UCSD-AML1 (cell line): Measurements from ENCODE around the gene ATP5F1C.
A peak's percentile ranks its signal among the peaks of the same experiment; 100 is the strongest.
"Not testable (repeated sequence)": the region's sequence is repeated elsewhere in the genome, so short reads cannot be mapped to it uniquely, and the experiment has no call there.

ENCODE experiments used
- DNase-seq: peaks from one replicate; lab custom pipeline; 2025; ENCODE audit not compliant: unreplicated experiment; lab: John Stamatoyannopoulos, UW

Gene ATP5F1C

DNA sequence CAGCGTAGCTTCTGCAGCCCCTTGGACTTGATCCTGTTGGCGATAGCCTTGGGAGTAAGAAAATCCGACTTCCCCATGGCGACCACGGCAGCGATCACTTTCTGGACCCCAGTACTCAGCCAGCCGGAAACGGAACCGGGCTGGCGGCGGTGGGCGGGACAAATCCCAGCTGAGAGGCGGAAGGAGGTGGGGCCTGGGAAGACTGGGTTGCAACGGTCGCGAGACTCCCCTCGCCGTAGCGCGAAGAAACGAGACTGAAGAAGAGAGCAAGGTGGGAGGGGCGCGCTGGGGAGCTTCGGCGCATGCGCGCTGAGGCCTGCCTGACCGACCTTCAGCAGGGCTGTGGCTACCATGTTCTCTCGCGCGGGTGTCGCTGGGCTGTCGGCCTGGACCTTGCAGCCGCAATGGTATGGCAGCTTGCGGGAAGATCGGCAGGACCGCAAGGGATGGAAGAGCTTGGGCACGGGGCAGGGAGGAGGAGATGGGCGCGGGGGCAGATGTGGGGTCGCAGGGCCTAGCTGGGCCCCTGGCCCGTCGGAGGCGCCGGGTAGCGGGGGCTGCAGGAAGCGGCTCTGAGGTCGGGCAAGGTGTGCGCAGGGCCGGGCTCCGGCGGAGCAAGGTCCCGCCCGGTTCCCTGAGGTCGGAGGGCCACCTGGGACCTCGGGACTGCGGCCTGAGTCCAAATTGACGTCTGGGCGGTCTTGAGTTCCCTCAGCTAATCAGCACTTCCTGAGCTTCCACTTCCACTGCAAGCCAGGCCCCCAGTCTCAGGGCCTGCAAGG is at the start of gene ATP5F1C, which contains the start of gene KIN:
Gene ATP5F1C, plus strand, starts transcription at position 321 of the 782 bp plus-strand sequence. Its CDS starts 31 bp downstream, at position 352.
Gene KIN, minus strand, starts transcription at position 137 of the 782 bp plus-strand sequence. Its CDS starts 60 bp downstream, at position 77.
- peak; percentile 98 for DNase-seq

GRCh38 chr10:7738536-7739407 is 49.2 kb upstream of the ATP5F1C start:
- DNase-seq, result no peak

DNA sequence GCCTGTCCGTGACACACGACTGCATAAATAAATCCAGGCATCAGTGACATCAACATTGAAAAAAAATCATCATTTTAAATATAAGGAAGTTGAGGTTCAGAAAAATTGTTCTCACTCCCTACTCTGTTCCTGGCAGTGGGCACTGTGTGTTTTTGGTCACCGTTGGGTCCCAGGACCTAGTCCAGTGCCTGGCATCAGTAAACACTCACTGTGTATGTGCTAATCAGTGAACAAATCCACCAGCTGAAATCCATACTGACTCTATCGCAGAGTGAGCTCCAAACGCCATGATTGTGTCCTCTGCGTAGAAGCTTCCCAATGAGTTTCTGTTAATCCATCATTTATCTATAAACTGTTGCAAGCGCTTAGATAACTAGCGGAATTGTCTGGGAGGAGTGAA is 43.7 kb upstream of the ATP5F1C start:
- DNase-seq, result no peak

GRCh38 chr10:7748637-7749036 is 39.3 kb upstream of the ATP5F1C start:
- not testable (repeated sequence) for DNase-seq

DNA sequence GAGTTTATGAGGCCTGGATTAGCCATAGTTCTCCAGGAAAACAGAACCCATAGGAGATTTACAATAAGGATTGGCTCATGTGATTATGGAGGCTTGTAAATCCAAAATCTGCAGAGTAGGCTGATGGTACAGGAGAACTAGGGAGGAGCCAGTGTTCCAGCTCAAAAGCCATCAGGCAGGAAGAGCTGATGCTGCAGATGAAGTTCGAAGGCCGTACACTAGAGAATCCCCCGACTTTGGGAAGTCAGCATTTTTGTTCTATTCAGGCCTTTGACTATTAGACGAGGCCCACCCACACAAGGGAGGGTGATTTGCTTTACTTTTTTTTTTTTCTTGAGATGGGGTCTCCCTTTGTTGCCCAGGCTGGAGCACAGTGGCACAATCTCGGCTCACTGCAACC is 37.8 kb upstream of the ATP5F1C start:
- no peak for DNase-seq

DNA sequence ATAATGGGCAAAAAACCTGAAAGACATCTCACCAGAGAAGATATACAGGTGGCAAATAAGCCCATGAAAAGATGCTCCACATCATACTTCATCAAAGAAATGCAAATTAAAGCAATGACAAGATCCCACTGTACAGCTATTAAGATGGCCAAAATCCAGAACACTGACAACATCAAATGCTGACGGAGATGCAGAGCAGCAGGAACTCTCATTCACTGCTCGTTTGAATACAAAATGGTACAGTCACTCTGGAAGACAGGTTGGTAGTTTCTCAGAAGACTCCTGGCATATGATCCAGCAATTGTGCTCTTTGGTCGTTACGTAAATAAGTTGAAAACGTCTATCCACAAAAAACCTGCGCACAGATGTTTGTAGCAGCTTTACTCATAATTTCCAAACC is 35.7 kb upstream of the ATP5F1C start:
- DNase-seq, result no peak

- no peak for DNase-seq
Observed at GRCh38 chr10:7755103-7755502, 32.9 kb upstream of the ATP5F1C start.

- DNase-seq, result peak; percentile 65
Observed at GRCh38 chr10:7756360-7756992, 31.5 kb upstream of the ATP5F1C start.

DNA sequence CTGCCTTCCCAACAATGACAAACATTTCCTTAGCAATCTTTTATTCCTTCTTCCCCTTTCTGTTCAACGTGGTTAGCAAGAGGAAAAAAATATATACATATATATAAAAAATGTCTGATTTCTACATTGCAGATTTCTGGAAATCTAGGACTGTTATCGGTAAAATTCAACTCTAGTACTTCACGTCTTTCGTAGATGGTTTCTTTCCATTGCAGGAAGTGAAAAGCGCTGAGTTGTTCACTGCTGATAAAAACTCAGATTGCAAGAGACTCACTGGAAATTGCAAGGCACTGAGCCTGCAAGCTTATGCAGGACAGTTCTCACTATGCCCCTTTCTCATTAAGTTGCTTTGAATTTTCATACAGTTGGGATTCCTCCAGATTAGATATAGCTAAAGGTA is 24.0 kb upstream of the ATP5F1C start:
- DNase-seq, result no peak

DNA sequence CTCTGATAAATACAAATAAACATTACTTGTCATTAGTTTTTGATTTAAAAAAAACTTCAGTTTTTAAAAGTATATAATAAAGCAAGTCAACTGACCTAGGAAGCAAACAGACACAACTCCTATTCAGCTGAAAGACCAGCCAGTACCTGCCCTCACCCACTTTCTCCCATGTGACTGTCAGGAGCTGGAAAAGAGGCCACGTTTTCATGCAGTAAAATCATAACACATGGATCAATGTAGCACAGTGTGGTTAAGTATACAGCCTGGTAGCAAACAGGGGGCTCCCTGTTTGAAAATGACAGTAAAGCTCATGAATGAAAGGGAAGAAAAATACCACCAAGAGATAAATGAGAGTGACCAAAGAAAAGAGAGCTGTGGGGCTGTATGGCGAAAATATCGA is 21.7 kb upstream of the ATP5F1C start:
- no peak for DNase-seq

GRCh38 chr10:7767209-7767608 is 20.8 kb upstream of the ATP5F1C start:
- no peak for DNase-seq

- DNase-seq, result no peak
Observed at GRCh38 chr10:7768417-7768816, 19.6 kb upstream of the ATP5F1C start.

- DNase-seq, result no peak
Observed at GRCh38 chr10:7773845-7774801, 13.9 kb upstream of the ATP5F1C start.

DNA sequence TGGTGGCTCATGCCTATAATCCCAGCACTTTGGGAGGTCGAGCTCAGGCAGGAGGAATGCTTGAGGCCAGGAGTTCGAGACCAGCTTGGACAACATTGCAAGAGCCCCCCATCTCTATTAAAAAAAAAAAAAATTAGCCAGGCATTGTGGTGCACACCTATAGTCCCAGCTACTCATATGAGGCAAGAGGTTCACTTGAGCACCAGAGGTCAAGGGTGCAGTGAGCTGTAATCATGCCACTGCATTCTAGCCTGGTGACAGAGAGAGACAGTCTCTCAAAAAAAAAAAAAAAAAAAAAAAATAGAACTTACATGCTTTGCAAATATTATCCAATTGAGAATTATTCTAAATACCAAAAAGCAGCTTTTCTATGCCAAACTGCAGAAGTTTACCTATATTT is 11.2 kb upstream of the ATP5F1C start:
- DNase-seq, result no peak

- DNase-seq, result not testable (repeated sequence)
Observed at GRCh38 chr10:7782194-7782593, 5.8 kb upstream of the ATP5F1C start.

GRCh38 chr10:7786430-7786829 is 1.5 kb upstream of the ATP5F1C start:
- no peak for DNase-seq

DNA sequence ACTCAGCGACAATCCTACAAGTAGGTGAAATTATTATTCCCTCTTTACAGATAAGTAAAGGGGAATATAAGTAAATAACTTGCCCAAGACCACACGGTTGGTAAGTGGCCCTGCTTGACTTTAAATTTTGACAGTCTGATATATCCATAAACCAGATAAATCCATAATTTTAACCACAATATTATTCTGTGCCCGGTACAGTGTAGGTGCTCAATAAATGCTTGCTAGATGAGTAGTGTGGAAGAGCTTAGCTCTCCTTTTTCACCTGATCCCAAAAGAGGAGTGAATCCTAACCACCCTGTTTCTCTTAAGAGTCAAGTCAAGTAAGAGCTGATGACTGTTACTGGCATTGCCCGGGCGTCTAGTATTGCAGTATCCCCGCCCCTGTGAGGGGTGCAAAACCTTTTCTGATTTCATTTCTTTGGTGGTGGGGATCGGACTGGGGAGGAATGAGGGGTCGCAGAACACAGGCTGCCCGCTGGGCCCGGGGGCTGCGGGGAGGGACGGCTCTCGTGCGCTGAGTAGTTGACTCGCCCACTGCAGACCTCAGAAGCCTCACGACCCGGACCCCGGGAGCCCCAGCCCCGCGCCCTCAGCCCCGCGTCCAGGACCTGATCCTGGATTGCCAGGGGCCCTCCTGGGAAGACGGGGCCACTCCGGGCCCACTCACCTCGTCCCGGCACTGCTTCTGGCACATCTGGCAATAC is 674 bp upstream of the ATP5F1C start:
- no peak for DNase-seq

DNA sequence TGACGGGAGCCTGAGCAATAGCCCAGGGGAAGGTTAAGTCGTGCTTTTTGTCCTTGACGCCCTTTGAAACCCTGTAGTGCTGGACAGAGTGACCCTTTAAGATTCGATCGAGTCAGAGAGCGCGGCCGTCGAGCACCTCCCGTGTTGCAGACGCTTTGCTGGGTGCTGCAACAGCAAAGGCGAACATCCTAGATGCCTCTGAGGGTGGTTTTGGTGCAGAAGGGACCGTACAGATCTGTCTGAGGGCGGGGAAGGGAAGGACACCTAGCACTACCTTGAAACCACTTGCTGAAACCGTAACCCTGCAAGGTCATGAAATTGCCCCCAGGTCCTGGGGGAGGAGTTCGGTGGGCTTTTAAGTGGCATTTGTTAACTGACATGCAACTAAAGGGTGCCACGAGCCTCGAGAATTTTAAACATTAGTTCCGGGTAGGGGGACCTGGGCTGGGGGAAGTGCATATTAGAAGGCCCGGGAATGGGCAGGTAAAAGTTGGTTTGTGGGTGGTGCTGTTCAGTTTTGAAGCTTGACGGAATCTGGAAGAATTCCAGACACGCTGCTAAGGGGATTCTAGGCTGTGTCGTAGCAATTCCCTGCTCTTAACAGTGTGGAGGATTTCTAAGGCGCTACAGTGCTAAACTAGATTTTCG is 786 bp downstream of the ATP5F1C start:
- DNase-seq, result no peak

- no peak for DNase-seq
Observed at GRCh38 chr10:7789390-7789789, 1.4 kb downstream of the ATP5F1C start.
